Psoas muscle (tissue), 8 donors: ENCODE results near the gene PRKN. TPM values are rescaled to one million over a fixed set of nuclear protein-coding genes. Genes with fewer than 3 reads are reported as not detected.

Experiments used
- ATAC-seq, 4 donors: fragments of 200-7000 bp; cut with Tn5 transposase; one replicate each; pipeline ENCODE4 v1.9.1; 2020; ENCODE audit warnings: moderate library complexity in 3 of 4, mild to moderate bottlenecking in 2 of 4
- DNase-seq, 2 donors: peaks; one replicate each; pipeline ENCODE4 v3.0.0-alpha.2; 2020
- H3K27ac ChIP-seq: fragments of 200-600 bp; one replicate; pipeline ENCODE4 v1.8.0; 2022
- H3K27me3 ChIP-seq, 3 donors: fragments of 200-600 bp in 1 of 3; one replicate each; pipeline versions ENCODE4 v1.6.1 to v1.8.0; 2013 to 2022; ENCODE audit warnings: low read length in 2 of 3, mild to moderate bottlenecking in 2 of 3, moderate library complexity in 1 of 3; ENCODE audit not compliant: insufficient read depth in 3 of 3
- H3K36me3 ChIP-seq, 2 donors: fragments of 200-600 bp in 1 of 2; one replicate each; pipeline versions ENCODE4 v1.6.1 to v1.8.0; 2013 to 2022; ENCODE audit warnings: low read depth in 1 of 2, mild to moderate bottlenecking in 1 of 2, moderate library complexity in 1 of 2; ENCODE audit not compliant: insufficient read depth in 1 of 2
- H3K4me1 ChIP-seq: fragments of 200-600 bp; one replicate; pipeline ENCODE4 v1.8.0; 2022
- H3K4me3 ChIP-seq: fragments of 200-600 bp; one replicate; pipeline ENCODE4 v1.8.0; 2022; ENCODE audit warnings: mild to moderate bottlenecking
- H3K9me3 ChIP-seq: fragments of 200-600 bp; one replicate; pipeline ENCODE4 v1.8.0; 2022
- CTCF ChIP-seq: fragments of 200-600 bp; IDR thresholded peaks from one replicate; pipeline ENCODE4 v1.8.0; 2022; ENCODE audit warnings: antibody characterized with exemption
- WGBS, 3 donors: extraction: QIAGEN DNeasy Blood & Tissue Kit; methylation state at CpG; one replicate each; pipeline versions ENCODE4 v1.1.6 to v1.1.7; 2013; 5-methylcytosine and 5-hydroxymethylcytosine counted together
- intact Hi-C, 2 donors: fragments of 100-400 bp; cut with DNase I; formaldehyde crosslinking; loops; one replicate each; pipeline versions ENCODE4 v1.11.0 to v1.14.2; 2022
- polyA plus RNA-seq, 3 donors: library from polyadenylated mRNA; stranded (reverse); fragments of 200-250 nt; gene quantifications; one replicate each; pipeline ENCODE4 v1.2.3, GENCODE V29; 2013
- total RNA-seq, 4 donors: library from RNA; stranded (reverse); fragmentation: NEBNext Ultra II Directional in 2 of 4; extraction: Animal tissue kit (Norgen Biotek cat#: 25700) in 2 of 4; gene quantifications; one replicate each; pipeline versions ENCODE4 v1.2.1 to v1.2.4, GENCODE V29; 2021 to 2023
- donor health status: healthy with polysubstance abuse.
- donor health status: DM: no; HTN: no; CAD: no; lungs with moderate emphysema.
- donor health status: Bipolar disorder and iron deficiency.
- donor health status: healthy.
- donor health status: DM: yes; HTN: yes; CAD: no.
- donor health status: DM: no; HTN: no; CAD: no.
- donor health status: DM: no; HTN: no; CAD: no.
- donor health status: DM: yes; HTN: yes; CAD: no.

PRKN gene
- total and polyA plus RNA-seq, 7 donors = 1.5 to 19.5 (median 11.7) TPM

GRCh38 chr6:162478192-162478671 is 249.3 kb downstream of the PRKN start:
- H3K4me1 ChIP-seq = no peaks in the 10 kb centered on the region
- H3K27ac ChIP-seq = no peak overlapping the region
- H3K36me3 ChIP-seq = no peaks in the 10 kb centered on the region
- 72 to 85% (median 83%) methylated on average over 7 of the region's 7 CpGs for WGBS, 3 donors
- no peaks in the 10 kb centered on the region for H3K27me3 ChIP-seq
- intact Hi-C loops = no loop called here
- H3K4me3 ChIP-seq = no peak overlapping the region
- H3K9me3 ChIP-seq = no peaks in the 10 kb centered on the region
- TF ChIP-seq CTCF = no peak
- ATAC-seq (no peak), DNase-seq (no peak)

DNA sequence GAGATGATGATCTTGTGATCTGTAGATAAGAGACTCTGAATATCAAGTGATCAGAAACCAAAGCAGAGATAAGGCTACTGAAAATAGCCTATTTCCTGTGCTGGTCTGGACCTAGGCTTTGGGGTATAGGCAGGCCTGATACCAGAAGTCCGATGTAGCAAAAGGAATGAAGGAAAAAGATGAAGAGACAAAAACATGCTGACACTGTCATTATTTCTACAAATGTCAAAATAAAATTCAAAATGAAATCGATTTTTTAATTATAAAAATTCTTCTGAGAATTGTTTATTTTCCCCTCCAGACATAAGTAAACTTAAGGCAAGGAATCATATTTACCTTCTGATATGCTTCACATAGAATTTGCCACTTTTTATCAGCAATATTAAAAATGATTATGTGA is 252.8 kb downstream of the PRKN start:
- Histone ChIP-seq H3K27ac (no peak overlapping the region), H3K36me3 (no peaks in the 10 kb centered on the region), H3K4me1 (no peaks in the 10 kb centered on the region), H3K27me3 (no peaks in the 10 kb centered on the region), H3K4me3 (no peak overlapping the region), H3K9me3 (no peaks in the 10 kb centered on the region)
- intact Hi-C loops = no loop called here
- ATAC-seq = no peak
- WGBS, 3 donors = 84 to 87% (median 85%) methylated on average over 2 of the region's 2 CpGs
- no peak for TF ChIP-seq CTCF
- no peak for DNase-seq

- Histone ChIP-seq H3K27ac (no peak overlapping the region), H3K4me3 (no peak overlapping the region), H3K36me3 (no peaks in the 10 kb centered on the region), H3K9me3 (no peaks in the 10 kb centered on the region), H3K4me1 (peaks cover 11% of the 10 kb centered on the region), H3K27me3 (no peaks in the 10 kb centered on the region)
- DNase-seq (no peak), ATAC-seq (no peak)
- intact Hi-C loops = no loop called here
- no peak for TF ChIP-seq CTCF
- 85 to 98% (median 95%) methylated on average over 2 of the region's 2 CpGs for WGBS, 3 donors
Observed at GRCh38 chr6:162471842-162472241, 255.7 kb downstream of the PRKN start.

DNA sequence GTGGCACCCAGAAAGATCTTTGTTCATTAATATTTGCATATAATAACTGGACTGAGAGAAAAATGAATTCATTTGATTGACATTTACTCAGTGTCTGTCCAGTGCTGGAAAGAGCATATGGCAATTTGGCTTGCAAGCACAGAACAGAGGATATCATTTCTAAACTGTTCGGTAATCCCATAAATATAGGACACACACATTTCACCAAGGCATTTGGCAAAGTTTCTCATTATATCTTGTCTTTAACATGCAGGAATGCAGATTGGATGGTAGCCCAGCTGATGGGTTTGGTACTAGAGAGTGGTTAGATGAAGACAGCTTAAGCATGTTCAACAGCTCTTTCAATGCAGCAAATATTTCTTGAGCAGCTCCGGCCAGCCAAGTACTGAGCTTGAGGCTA is 259.2 kb downstream of the PRKN start:
- H3K9me3 ChIP-seq = no peaks in the 10 kb centered on the region
- peaks cover 34% of the 10 kb centered on the region for H3K4me1 ChIP-seq
- peak; percentile 63 to 89 (median 80) for ATAC-seq
- H3K4me3 ChIP-seq = no peak overlapping the region
- intact Hi-C loops = no loop called here
- no peaks in the 10 kb centered on the region for H3K36me3 ChIP-seq
- no peaks in the 10 kb centered on the region for H3K27me3 ChIP-seq
- 19 to 36% (median 29%) methylated on average over 2 of the region's 2 CpGs for WGBS, 3 donors
- no peak for TF ChIP-seq CTCF
- peak overlapping the region; percentile 76 for H3K27ac ChIP-seq
- no peak for DNase-seq

DNA sequence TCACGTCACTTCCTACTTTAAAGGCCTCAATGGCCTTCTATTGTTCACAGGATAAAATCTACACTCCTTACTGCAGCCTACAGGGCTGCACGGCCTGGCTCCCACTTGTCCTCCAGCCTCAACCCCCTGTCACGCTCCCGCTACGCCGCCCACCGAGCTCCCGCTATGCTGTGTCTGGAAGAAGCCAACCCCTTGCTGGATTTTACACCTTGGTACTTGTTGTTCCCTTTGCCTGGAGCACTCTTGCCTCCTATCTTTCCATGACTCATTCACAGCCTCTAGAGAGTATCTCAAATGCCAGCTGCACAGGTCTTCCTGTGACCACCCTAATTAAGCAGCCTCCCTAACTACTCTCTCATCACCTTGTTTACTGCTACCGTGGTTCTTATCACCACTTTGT is 259.9 kb downstream of the PRKN start:
- H3K27ac ChIP-seq = peak overlapping the region; percentile 76
- ATAC-seq (peak; percentile 24 to 71 (median 58)), DNase-seq (no peak)
- peaks cover 34% of the 10 kb centered on the region for H3K4me1 ChIP-seq
- intact Hi-C loops = no loop called here
- no peak overlapping the region for H3K4me3 ChIP-seq
- TF ChIP-seq CTCF = no peak
- no peaks in the 10 kb centered on the region for H3K27me3 ChIP-seq
- no peaks in the 10 kb centered on the region for H3K9me3 ChIP-seq
- WGBS, 3 donors = 62 to 88% (median 86%) methylated on average over 9 of the region's 9 CpGs
- no peaks in the 10 kb centered on the region for H3K36me3 ChIP-seq
